ENCODE measurements around the gene NECAB2.

DNA sequence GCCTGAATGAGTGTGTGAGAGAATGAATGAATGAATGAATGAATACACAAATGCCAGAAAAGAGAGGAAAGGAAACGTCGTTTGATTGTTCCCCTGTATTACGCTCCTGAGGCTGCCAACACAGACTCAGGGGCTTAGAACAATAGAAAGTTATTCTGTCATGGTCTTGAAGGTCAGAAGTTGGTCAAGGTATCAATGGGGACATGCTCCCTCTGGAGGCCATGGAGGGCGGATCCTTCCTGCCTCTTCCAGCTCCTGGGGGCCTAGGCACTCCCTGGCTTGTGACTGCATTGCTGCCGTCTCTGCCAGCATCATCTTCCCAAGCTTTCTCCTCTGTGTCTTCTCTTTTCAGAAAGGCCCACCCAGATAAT, 76.1 kb downstream of the NECAB2 start:
- TF ChIP-seq POLR2A (IDR thresholded peaks at IDR 0.05; ENCODE audit: low read length) = no peak
- no peak for TF ChIP-seq GATA1 (IDR thresholded peaks at IDR 0.05; ENCODE audit: low read depth, low read length)

Measured in erythroblast (primary cell).